Activated naive CD4-positive, alpha-beta T cell treated with anti-CD3 and anti-CD28 coated beads, Interleukin-2, amount 10 ng/mL, durations not matched to agents 7 days and 5 days (primary cell): ENCODE measurements around the gene ELP5.

ENCODE experiments used
- CTCF ChIA-PET: fragments of 350-600 bp; sonication (Branson Sonifier 250); formaldehyde crosslinking; loops from one replicate; lab custom pipeline; 2021; ENCODE audit warnings: antibody characterized with exemption; lab: Charles Lee
- DNase-seq: peaks from one replicate; pipeline ENCODE4 v3.0.0-alpha.2; 2020
- H3K27ac Mint-ChIP-seq: one replicate; pipeline ENCODE4 v1.8.0; 2021; ENCODE audit warnings: mild to moderate bottlenecking, moderate library complexity, mixed read lengths
- H3K27me3 Mint-ChIP-seq: one replicate; pipeline ENCODE4 v1.8.0; 2021; ENCODE audit warnings: mild to moderate bottlenecking, mixed read lengths
- H3K36me3 Mint-ChIP-seq: one replicate; pipeline ENCODE4 v1.8.0; 2021; ENCODE audit warnings: mixed read lengths
- H3K4me1 Mint-ChIP-seq: one replicate; pipeline ENCODE4 v1.8.0; 2021; ENCODE audit warnings: mixed read lengths
- H3K4me3 Mint-ChIP-seq: one replicate; pipeline ENCODE4 v1.8.0; 2021; ENCODE audit warnings: mild to moderate bottlenecking, moderate library complexity, mixed read lengths
- H3K9me3 Mint-ChIP-seq: one replicate; pipeline ENCODE4 v1.8.0; 2021; ENCODE audit warnings: mixed read lengths

Gene ELP5

GRCh38 chr17:7252176-7253043 lies at the start of gene ELP5:
TSS of gene ELP5 (plus strand) at chr17:7252215. CDS start at chr17:7252551, 336 bp downstream.
- Mint-ChIP-seq H3K27ac (peak within 1 kb of the TSS; percentile 99), H3K36me3 (peaks cover 30% of the 10 kb centered on the region), H3K9me3 (no peaks in the 10 kb centered on the region), H3K27me3 (no peaks in the 10 kb centered on the region), H3K4me3 (peak within 1 kb of the TSS; percentile 84), H3K4me1 (peaks cover 48% of the 10 kb centered on the region)
- DNase-seq, result peak; percentile 95
- CTCF ChIA-PET, result no interaction called here

GRCh38 chr17:7203391-7203790 lies 48.6 kb upstream of the ELP5 start:
- peaks cover 35% of the 10 kb centered on the region for H3K4me1 Mint-ChIP-seq
- H3K4me3 Mint-ChIP-seq, result no peak overlapping the region
- H3K27me3 Mint-ChIP-seq, result peaks cover 15% of the 10 kb centered on the region
- H3K27ac Mint-ChIP-seq, result no peak overlapping the region
- CTCF ChIA-PET, result no interaction called here
- DNase-seq, result no peak
- H3K9me3 Mint-ChIP-seq, result no peaks in the 10 kb centered on the region
- peaks cover 1% of the 10 kb centered on the region for H3K36me3 Mint-ChIP-seq

GRCh38 chr17:7204336-7204735 lies 47.7 kb upstream of the ELP5 start:
- peak overlapping the region; percentile 85 for H3K27ac Mint-ChIP-seq
- CTCF ChIA-PET, result no interaction called here
- peaks cover 35% of the 10 kb centered on the region for H3K4me1 Mint-ChIP-seq
- H3K36me3 Mint-ChIP-seq, result peaks cover 1% of the 10 kb centered on the region
- H3K4me3 Mint-ChIP-seq, result peak overlapping the region; percentile 53
- peak; percentile 39 for DNase-seq
- H3K9me3 Mint-ChIP-seq, result no peaks in the 10 kb centered on the region
- peaks cover 24% of the 10 kb centered on the region for H3K27me3 Mint-ChIP-seq

GRCh38 chr17:7204828-7205461 lies 47.1 kb upstream of the ELP5 start:
- CTCF ChIA-PET, result no interaction called here
- H3K9me3 Mint-ChIP-seq, result no peaks in the 10 kb centered on the region
- H3K4me1 Mint-ChIP-seq, result peaks cover 35% of the 10 kb centered on the region
- peak overlapping the region; percentile 53 for H3K4me3 Mint-ChIP-seq
- peaks cover 1% of the 10 kb centered on the region for H3K36me3 Mint-ChIP-seq
- peak overlapping the region; percentile 85 for H3K27ac Mint-ChIP-seq
- peak; percentile 96 for DNase-seq
- peaks cover 30% of the 10 kb centered on the region for H3K27me3 Mint-ChIP-seq

- Mint-ChIP-seq H3K4me1 (peaks cover 35% of the 10 kb centered on the region), H3K27ac (peak overlapping the region; percentile 85), H3K27me3 (peaks cover 36% of the 10 kb centered on the region), H3K9me3 (no peaks in the 10 kb centered on the region), H3K36me3 (peaks cover 1% of the 10 kb centered on the region), H3K4me3 (peak overlapping the region; percentile 53)
- no peak for DNase-seq
- CTCF ChIA-PET, result interaction anchor here (1.1 kb wide), 1 partner anchor 15 kb away, joined by 3 read pairs; no protein-coding TSS in a partner anchor
These were observed 46.5 kb upstream of the ELP5 start for GRCh38 chr17:7205561-7205960.

GRCh38 chr17:7207120-7208001 lies 44.7 kb upstream of the ELP5 start:
- Mint-ChIP-seq H3K27ac (no peak overlapping the region), H3K27me3 (peaks cover 51% of the 10 kb centered on the region)

GRCh38 chr17:7208027-7208571 lies 43.9 kb upstream of the ELP5 start:
- Mint-ChIP-seq H3K36me3 (peaks cover 1% of the 10 kb centered on the region), H3K4me3 (no peak overlapping the region), H3K9me3 (no peaks in the 10 kb centered on the region), H3K27me3 (peaks cover 53% of the 10 kb centered on the region), H3K27ac (no peak overlapping the region), H3K4me1 (peaks cover 34% of the 10 kb centered on the region)
- DNase-seq, result no peak
- CTCF ChIA-PET, result no interaction called here

More at GRCh38 chr17:7207120-7208001, 44.7 kb upstream of the ELP5 start:
- no peak for DNase-seq
- peaks cover 35% of the 10 kb centered on the region for H3K4me1 Mint-ChIP-seq
- H3K4me3 Mint-ChIP-seq, result no peak overlapping the region
- H3K36me3 Mint-ChIP-seq, result peaks cover 1% of the 10 kb centered on the region
- CTCF ChIA-PET, result no interaction called here
- no peaks in the 10 kb centered on the region for H3K9me3 Mint-ChIP-seq

- no peak overlapping the region for H3K27ac Mint-ChIP-seq
- H3K27me3 Mint-ChIP-seq, result peaks cover 60% of the 10 kb centered on the region
- no peaks in the 10 kb centered on the region for H3K9me3 Mint-ChIP-seq
- peaks cover 37% of the 10 kb centered on the region for H3K4me1 Mint-ChIP-seq
- CTCF ChIA-PET, result interaction anchor here (0.8 to 1.3 kb wide), 2 partner anchors 48 to 163 kb away, joined by 3 read pairs; no protein-coding TSS in a partner anchor
- peaks cover under 1% of the 10 kb centered on the region for H3K36me3 Mint-ChIP-seq
- no peak for DNase-seq
- no peak overlapping the region for H3K4me3 Mint-ChIP-seq
These were observed 43.1 kb upstream of the ELP5 start for GRCh38 chr17:7208754-7209460.

GRCh38 chr17:7211491-7212273 lies 40.3 kb upstream of the ELP5 start:
- H3K27ac Mint-ChIP-seq, result no peak overlapping the region
- CTCF ChIA-PET, result no interaction called here
- H3K4me3 Mint-ChIP-seq, result no peak overlapping the region
- H3K36me3 Mint-ChIP-seq, result no peaks in the 10 kb centered on the region
- H3K9me3 Mint-ChIP-seq, result no peaks in the 10 kb centered on the region
- peaks cover 38% of the 10 kb centered on the region for H3K4me1 Mint-ChIP-seq
- H3K27me3 Mint-ChIP-seq, result peaks cover 67% of the 10 kb centered on the region
- no peak for DNase-seq

- peaks cover 54% of the 10 kb centered on the region for H3K4me1 Mint-ChIP-seq
- peaks cover 55% of the 10 kb centered on the region for H3K27me3 Mint-ChIP-seq
- DNase-seq, result no peak
- H3K27ac Mint-ChIP-seq, result peak overlapping the region; percentile 92
- no peaks in the 10 kb centered on the region for H3K9me3 Mint-ChIP-seq
- H3K4me3 Mint-ChIP-seq, result peak overlapping the region; percentile 83
- CTCF ChIA-PET, result interaction anchor here (0.8 to 1.0 kb wide), 2 partner anchors 20 to 78 kb away, joined by 3 to 4 read pairs; partner anchors contain the start of gene DVL2
- H3K36me3 Mint-ChIP-seq, result no peaks in the 10 kb centered on the region
These were observed 38.1 kb upstream of the ELP5 start for GRCh38 chr17:7213895-7214299.

GRCh38 chr17:7214300-7215135 lies 37.5 kb upstream of the ELP5 start:
- Mint-ChIP-seq H3K27ac (peak overlapping the region; percentile 92), H3K4me3 (peak overlapping the region; percentile 83), H3K27me3 (peaks cover 52% of the 10 kb centered on the region), H3K4me1 (peaks cover 60% of the 10 kb centered on the region), H3K9me3 (no peaks in the 10 kb centered on the region), H3K36me3 (peaks cover under 1% of the 10 kb centered on the region)
- DNase-seq, result peak; percentile 99
- CTCF ChIA-PET, result interaction anchor here (0.8 to 1.0 kb wide), 2 partner anchors 20 to 79 kb away, joined by 3 to 4 read pairs; partner anchors contain the start of gene DVL2

- DNase-seq, result no peak
- H3K4me3 Mint-ChIP-seq, result peak overlapping the region; percentile 83
- peak overlapping the region; percentile 92 for H3K27ac Mint-ChIP-seq
- peaks cover 47% of the 10 kb centered on the region for H3K27me3 Mint-ChIP-seq
- CTCF ChIA-PET, result no interaction called here
- H3K36me3 Mint-ChIP-seq, result peaks cover 2% of the 10 kb centered on the region
- H3K9me3 Mint-ChIP-seq, result no peaks in the 10 kb centered on the region
- H3K4me1 Mint-ChIP-seq, result peaks cover 64% of the 10 kb centered on the region
These were observed 36.8 kb upstream of the ELP5 start for GRCh38 chr17:7215136-7215638.
